Measurements from ENCODE around the gene IGFBP2.

Gene IGFBP2

GRCh38 chr2:216665717-216666116 lies 32.5 kb downstream of the IGFBP2 start:
- DNase-seq: no peak

- DNase-seq: peak; percentile 53
These were observed 33.4 kb downstream of the IGFBP2 start for GRCh38 chr2:216666461-216667233.

GRCh38 chr2:216670266-216671080 lies 37.3 kb downstream of the IGFBP2 start:
- DNase-seq: no peak

GRCh38 chr2:216671081-216671411 lies 37.8 kb downstream of the IGFBP2 start:
- DNase-seq: no peak

- DNase-seq: no peak
These were observed 38.6 kb downstream of the IGFBP2 start for GRCh38 chr2:216671791-216672343.

GRCh38 chr2:216672466-216672865 lies 39.2 kb downstream of the IGFBP2 start:
- no peak for DNase-seq

GRCh38 chr2:216673021-216673420 lies 39.8 kb downstream of the IGFBP2 start:
- DNase-seq: no peak

GRCh38 chr2:216673609-216674008 lies 40.4 kb downstream of the IGFBP2 start:
- no peak for DNase-seq

- DNase-seq: no peak
These were observed 41.2 kb downstream of the IGFBP2 start for GRCh38 chr2:216674376-216674775.

GRCh38 chr2:216676630-216677029 lies 43.4 kb downstream of the IGFBP2 start:
- DNase-seq: no peak

- no peak for DNase-seq
These were observed 44.3 kb downstream of the IGFBP2 start for GRCh38 chr2:216677439-216678097.

GRCh38 chr2:216678098-216678465 lies 44.9 kb downstream of the IGFBP2 start:
- no peak for DNase-seq

GRCh38 chr2:216678813-216679657 lies 45.8 kb downstream of the IGFBP2 start:
- DNase-seq: no peak

- no peak for DNase-seq
These were observed 46.4 kb downstream of the IGFBP2 start for GRCh38 chr2:216679658-216680024.

GRCh38 chr2:216680951-216681629 lies 47.9 kb downstream of the IGFBP2 start:
- no peak for DNase-seq

GRCh38 chr2:216681683-216682082 lies 48.5 kb downstream of the IGFBP2 start:
- no peak for DNase-seq

- no peak for DNase-seq
These were observed 50.6 kb downstream of the IGFBP2 start for GRCh38 chr2:216683846-216684245.

GRCh38 chr2:216685327-216685875 lies 52.2 kb downstream of the IGFBP2 start:
- no peak for DNase-seq

- no peak for DNase-seq
These were observed 53.9 kb downstream of the IGFBP2 start for GRCh38 chr2:216687111-216687510.

- no peak for DNase-seq
These were observed 54.4 kb downstream of the IGFBP2 start for GRCh38 chr2:216687646-216688045.

GRCh38 chr2:216688731-216689340 lies 55.6 kb downstream of the IGFBP2 start:
- DNase-seq: no peak
